Left colon (tissue), 2 donors: ENCODE results near the gene PROSER1. TPM values are rescaled to one million over a fixed set of nuclear protein-coding genes. Genes with fewer than 3 reads are reported as not detected.
A peak's percentile ranks its signal among the peaks of the same experiment; 100 is the strongest.
"Not testable (repeated sequence)": the region's sequence is repeated elsewhere in the genome, so short reads cannot be mapped to it uniquely, and the experiment has no call there.

ENCODE experiments used
- ATAC-seq: fragments of 200-7000 bp; cut with Tn5 transposase; one replicate; pipeline ENCODE4 v1.9.1; 2020; ENCODE audit warnings: mild to moderate bottlenecking, moderate library complexity
- DNase-seq, 2 donors: peaks; one replicate each; pipeline ENCODE4 v3.0.0-alpha.2; 2020
- intact Hi-C, 2 donors: fragments of 100-400 bp; cut with DNase I in 1 of 2; cut with micrococcal nuclease in 1 of 2; formaldehyde crosslinking; loops; one replicate each; pipeline versions ENCODE4 v1.11.2 to v1.14.0; 2022; cut with DNase I, micrococcal nuclease
- total RNA-seq, 2 donors: library from RNA; stranded (reverse); fragmentation: NEBNext Ultra II Directional; extraction: Animal tissue kit (Norgen Biotek cat#: 25700); gene quantifications; one replicate each; pipeline ENCODE4 v1.2.1, GENCODE V29; 2021
- donor health status: DM: no; HTN: no; CAD: no.
- donor health status: DM: yes; HTN: yes; CAD: no.

The PROSER1 gene
- total RNA-seq, 2 donors from 2014 or later = 35.3 to 64.8 TPM

- intact Hi-C loops = no loop called here
- ATAC-seq (no peak), DNase-seq (no peak)
These were observed 2.1 kb downstream of the PROSER1 start for GRCh38 chr13:39035799-39036198.

- DNase-seq = no peak
- no peak for ATAC-seq
- intact Hi-C loops = no loop called here
These were observed 2.7 kb downstream of the PROSER1 start for GRCh38 chr13:39035204-39035603.

GRCh38 chr13:39034085-39034484, 3.8 kb downstream of the PROSER1 start:
- intact Hi-C loops = no loop called here
- DNase-seq = no peak
- ATAC-seq = no peak

DNA sequence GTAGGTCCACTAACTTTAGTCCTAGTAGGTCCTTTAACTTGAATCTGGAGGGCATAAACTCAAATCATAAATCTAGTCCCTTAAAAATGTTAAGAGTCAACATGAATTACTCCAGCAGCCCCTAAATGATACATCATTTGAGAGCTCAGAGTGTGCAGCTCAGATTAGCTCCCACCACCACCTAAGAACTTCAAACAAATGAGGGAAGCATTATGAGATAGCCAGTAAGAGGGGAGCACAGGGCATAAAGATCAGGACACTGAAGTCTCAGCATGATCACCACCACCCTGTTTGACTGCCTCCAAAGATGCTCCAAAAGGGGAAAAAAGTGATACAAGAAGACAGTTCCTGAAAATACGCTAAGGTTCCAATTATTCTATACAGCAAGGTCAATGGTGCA, 5.7 kb downstream of the PROSER1 start:
- no peak for ATAC-seq
- intact Hi-C loops = no loop called here
- no peak for DNase-seq

- intact Hi-C loops = no loop called here
- no peak for DNase-seq
- peak; percentile 84 for ATAC-seq
These were observed 12.5 kb downstream of the PROSER1 start for GRCh38 chr13:39025433-39025839.

- peak; percentile 29 to 62 for DNase-seq
- intact Hi-C loops = no loop called here
These were observed 14.1 kb downstream of the PROSER1 start for GRCh38 chr13:39023761-39024160.

GRCh38 chr13:39023316-39023715, 14.6 kb downstream of the PROSER1 start:
- intact Hi-C loops = no loop called here
- ATAC-seq = peak; percentile 37
- DNase-seq = no peak

More at GRCh38 chr13:39023761-39024160, 14.1 kb downstream of the PROSER1 start:
- peak; percentile 72 for ATAC-seq

- intact Hi-C loops = no loop called here
- DNase-seq = no peak
- no peak for ATAC-seq
These were observed 16.9 kb downstream of the PROSER1 start for GRCh38 chr13:39020853-39021462.

DNA sequence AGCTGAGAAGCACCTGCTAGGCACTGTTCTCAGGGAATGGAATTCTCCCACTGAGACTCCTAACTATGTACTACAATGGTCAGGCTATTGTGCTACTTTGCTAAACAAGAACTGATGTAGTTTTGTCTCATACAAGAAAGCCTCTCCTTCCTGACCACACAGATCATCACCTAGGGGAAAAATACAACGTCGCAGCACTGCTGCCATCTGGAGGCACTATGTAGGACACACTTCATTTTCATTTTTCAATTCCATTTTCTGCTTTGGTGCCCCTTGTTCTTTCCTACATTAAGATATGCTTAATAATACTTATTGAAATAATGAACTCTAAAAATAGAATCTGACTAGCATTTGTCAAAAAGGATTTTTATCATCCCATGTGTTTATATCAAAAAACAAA, 21.1 kb downstream of the PROSER1 start:
- ATAC-seq (peak; percentile 52), DNase-seq (no peak)
- intact Hi-C loops = no loop called here

GRCh38 chr13:39016087-39016486, 21.8 kb downstream of the PROSER1 start:
- DNase-seq = no peak
- intact Hi-C loops = no loop called here

GRCh38 chr13:39013462-39013861, 24.4 kb downstream of the PROSER1 start:
- intact Hi-C loops = no loop called here
- no peak for DNase-seq
- ATAC-seq = no peak

More at GRCh38 chr13:39016087-39016486, 21.8 kb downstream of the PROSER1 start:
- ATAC-seq = peak; percentile 24

DNA sequence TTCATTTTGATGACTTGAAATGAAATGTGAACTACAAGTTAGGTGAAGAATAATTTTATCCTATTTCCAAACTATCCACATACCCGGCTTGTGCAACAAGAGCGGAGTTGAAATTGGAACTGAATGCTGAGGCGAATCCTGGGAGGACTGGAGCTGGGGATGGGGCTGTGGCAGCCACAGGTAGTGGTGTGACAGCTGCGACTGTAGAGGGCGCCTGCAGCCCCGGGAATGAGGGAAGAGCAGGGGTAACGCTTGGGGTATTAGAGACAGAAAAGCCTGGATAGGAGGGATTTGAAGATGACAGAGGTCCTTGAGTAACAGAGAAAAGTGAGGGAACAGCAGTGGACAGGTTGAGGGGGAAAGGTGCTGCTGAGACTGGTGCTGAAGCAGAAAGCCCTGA, 25.3 kb downstream of the PROSER1 start:
- peak; percentile 50 for ATAC-seq
- intact Hi-C loops = no loop called here
- DNase-seq = no peak

DNA sequence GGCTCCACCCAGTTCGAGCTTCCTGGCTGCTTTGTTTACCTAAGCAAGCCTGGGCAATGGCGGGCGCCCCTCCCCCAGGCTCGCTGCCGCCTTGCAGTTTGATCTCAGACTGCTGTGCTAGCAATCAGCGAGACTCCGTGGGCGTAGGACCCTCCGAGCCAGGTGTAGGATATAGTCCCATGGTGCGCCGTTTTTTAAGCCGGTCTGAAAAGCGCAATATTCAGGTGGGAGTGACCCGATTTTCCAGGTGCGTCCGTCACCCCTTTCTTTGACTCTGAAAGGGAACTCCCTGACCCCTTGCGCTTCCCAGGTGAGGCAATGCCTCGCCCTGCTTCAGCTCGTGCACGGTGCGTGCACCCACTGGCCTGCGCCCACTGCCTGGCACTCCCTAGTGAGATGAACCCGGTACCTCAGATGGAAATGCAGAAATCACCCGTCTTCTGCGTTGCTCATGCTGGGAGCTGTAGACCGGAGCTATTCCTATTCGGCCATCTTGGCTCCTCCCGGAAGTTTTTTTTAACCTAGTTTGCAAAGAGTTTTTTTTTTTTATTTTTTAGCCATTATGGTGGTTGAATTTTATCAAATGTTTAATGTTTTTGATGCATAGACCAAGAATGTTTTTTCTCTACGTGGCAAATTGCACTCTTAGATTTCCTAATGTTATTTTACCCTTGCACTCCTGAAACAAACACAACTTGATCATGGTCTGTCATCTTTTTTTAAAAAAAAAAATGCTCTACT, 31.3 kb downstream of the PROSER1 start:
- ATAC-seq, intact Hi-C loops, DNase-seq: not testable (repeated sequence)

DNA sequence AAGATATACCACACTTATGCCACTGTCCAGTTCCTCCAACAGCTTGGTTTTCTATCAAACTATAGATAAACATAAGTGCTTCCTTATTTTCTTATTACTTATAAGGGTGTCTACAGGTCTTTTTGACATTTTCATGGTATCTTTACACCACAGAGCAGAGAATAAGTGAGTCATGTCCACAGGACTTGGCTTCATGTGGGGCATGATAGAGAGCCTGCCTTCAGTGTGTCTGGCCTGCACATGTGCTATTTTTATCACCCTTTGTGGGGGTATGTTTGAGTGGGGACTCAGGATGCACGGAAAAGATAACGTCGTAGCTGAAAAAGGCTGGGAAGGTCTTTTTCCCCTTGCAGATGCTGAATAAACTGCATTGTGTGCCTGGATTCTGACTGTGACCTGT, 39.1 kb downstream of the PROSER1 start:
- no peak for DNase-seq
- ATAC-seq = no peak
- intact Hi-C loops = no loop called here

DNA sequence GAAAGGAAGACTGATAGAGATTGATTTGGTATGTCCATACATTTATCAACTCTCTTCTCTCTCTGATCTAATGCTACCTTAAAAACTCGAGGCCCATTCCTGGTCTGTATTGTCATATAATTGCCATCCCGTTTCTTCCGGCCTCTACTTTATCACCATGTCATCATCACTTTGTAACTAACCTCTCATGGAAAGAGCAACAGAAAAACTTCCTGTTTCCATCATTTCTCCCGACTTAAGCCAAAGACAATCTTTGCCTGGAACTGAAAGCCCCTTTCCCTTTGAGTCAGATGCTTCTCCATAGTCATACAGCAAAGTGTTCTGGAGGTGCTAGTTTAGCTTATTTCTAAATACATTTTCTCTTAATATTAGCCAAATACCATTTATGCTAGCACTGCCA, 44.5 kb downstream of the PROSER1 start:
- intact Hi-C loops = no loop called here
- ATAC-seq = no peak
- DNase-seq = no peak

- intact Hi-C loops = no loop called here
- no peak for ATAC-seq
- DNase-seq = no peak
These were observed 47.2 kb downstream of the PROSER1 start, which contains the start of gene STOML3 for GRCh38 chr13:38990693-38991092. STOML3 (minus strand) TSS chr13:38990831; CDS start chr13:38990721, 110 bp downstream.

- intact Hi-C loops = no loop called here
- no peak for ATAC-seq
These were observed 56.8 kb downstream of the PROSER1 start for GRCh38 chr13:38981096-38981495.

DNA sequence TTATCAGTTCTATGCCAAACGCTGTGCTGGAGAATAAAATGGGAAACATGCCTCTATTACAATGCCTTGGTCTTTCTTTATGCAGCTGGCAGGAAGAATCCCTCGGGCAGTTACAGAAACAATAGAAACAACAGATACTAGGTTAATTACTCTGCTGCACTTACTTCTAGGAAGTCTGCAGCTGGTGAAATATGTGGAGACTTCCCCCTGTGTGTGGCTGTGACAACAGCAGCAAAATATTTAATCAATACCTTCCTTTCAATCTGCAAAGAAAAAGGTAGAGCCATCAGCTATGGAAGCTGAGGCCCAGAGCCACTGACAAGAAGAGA, 57.2 kb downstream of the PROSER1 start:
- ATAC-seq (no peak), DNase-seq (no peak)
- intact Hi-C loops = no loop called here

More at GRCh38 chr13:38981096-38981495, 56.8 kb downstream of the PROSER1 start:
- DNase-seq = no peak

- ATAC-seq (no peak), DNase-seq (no peak)
- intact Hi-C loops = no loop called here
These were observed 57.8 kb downstream of the PROSER1 start for GRCh38 chr13:38979891-38980749.
